Osteoblast (primary cell): ENCODE results near the gene PBX3. TPM values are rescaled to one million over a fixed set of nuclear protein-coding genes. Genes with fewer than 3 reads are reported as not detected.

Experiments used
- DNase-seq: peaks from one replicate; pipeline ENCODE4 v3.0.0; 2011; ENCODE audit warnings: low spot score, mixed read lengths; ENCODE audit not compliant: insufficient read length; ENCODE audit errors: missing footprints
- H2AFZ ChIP-seq: 2 replicates; pipeline ENCODE4 v1.6.0; 2011; ENCODE audit warnings: mild to moderate bottlenecking, low read length
- H3K27ac ChIP-seq: 2 replicates; pipeline ENCODE4 v1.5.1; 2011; ENCODE audit warnings: mild to moderate bottlenecking, low read depth, low read length, moderate library complexity
- H3K27me3 ChIP-seq: 2 replicates; pipeline ENCODE4 v1.6.0; 2012; ENCODE audit warnings: mild to moderate bottlenecking, control low read depth, inconsistent platforms, low read length, moderate library complexity; ENCODE audit not compliant: insufficient read depth
- H3K36me3 ChIP-seq: 2 replicates; pipeline ENCODE4 v1.5.1; 2011; ENCODE audit warnings: mild to moderate bottlenecking, low read length, control low read depth, moderate library complexity; ENCODE audit not compliant: insufficient read depth
- H3K4me1 ChIP-seq: 2 replicates; pipeline ENCODE4 v1.5.1; 2011; ENCODE audit warnings: mild to moderate bottlenecking, low read length, control low read depth, moderate library complexity; ENCODE audit not compliant: insufficient read depth
- H3K4me2 ChIP-seq: 2 replicates; pipeline ENCODE4 v1.6.0; 2011; ENCODE audit warnings: mild to moderate bottlenecking, low read length; ENCODE audit not compliant: insufficient read depth
- H3K4me3 ChIP-seq: fragments of 200-600 bp; sonication (generic); 3 replicates; pipeline ENCODE4 v1.5.1; 2012; ENCODE audit warnings: mild to moderate bottlenecking, low read length, inconsistent platforms; ENCODE audit not compliant: insufficient read depth
- H3K79me2 ChIP-seq: 2 replicates; pipeline ENCODE4 v1.6.0; 2012; ENCODE audit warnings: mild to moderate bottlenecking, low read length, control low read depth, inconsistent platforms; ENCODE audit not compliant: insufficient read depth
- H3K9me3 ChIP-seq: 2 replicates; pipeline ENCODE4 v1.5.1; 2011; ENCODE audit warnings: low read depth, low read length, control low read depth
- H4K20me1 ChIP-seq: 2 replicates; pipeline ENCODE4 v1.6.0; 2012; ENCODE audit warnings: mild to moderate bottlenecking, low read length, control low read depth; ENCODE audit not compliant: insufficient read depth
- total RNA-seq: library from RNA; depleted of rRNA; stranded (reverse); fragments of >200 nt; gene quantifications from 2 replicates; pipeline ENCODE4 v1.2.3, GENCODE V29; 2012
- TF ChIP-seq, protein P1 (sequence below): IDR thresholded peaks from 2 replicates; pipeline ENCODE4 v1.5.1; 2011; ENCODE audit warnings: mild to moderate bottlenecking, low read depth, low read length, moderate library complexity; ENCODE audit errors: extremely low read depth

Gene PBX3
- total RNA-seq, 1 donor = 34.7 TPM

DNA sequence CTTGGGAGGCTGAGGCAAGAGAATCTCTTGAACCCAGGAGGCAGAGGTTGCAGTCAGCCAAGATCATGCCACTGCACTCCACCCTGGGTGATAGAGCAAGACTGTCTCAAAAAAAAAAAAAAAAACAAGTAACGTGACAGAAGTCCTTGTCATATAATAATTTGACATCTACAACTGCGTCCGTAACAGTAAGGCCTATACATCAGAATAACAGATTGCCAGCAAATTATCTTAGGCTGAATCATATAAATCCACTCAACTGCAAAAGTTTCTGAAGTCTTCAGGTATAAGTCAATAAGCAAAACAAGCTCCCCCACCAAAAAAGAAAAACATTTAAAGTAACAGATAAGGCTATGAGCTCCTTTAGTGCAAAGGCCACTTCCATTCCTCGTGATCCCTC is 43.5 kb upstream of the PBX3 start:
- H3K4me2 ChIP-seq = no peak overlapping the region
- H2AFZ ChIP-seq = no peak overlapping the region
- peaks cover 25% of the 10 kb centered on the region for H3K4me1 ChIP-seq
- no peaks in the 10 kb centered on the region for H3K36me3 ChIP-seq
- peaks cover 25% of the 10 kb centered on the region for H4K20me1 ChIP-seq
- TF ChIP-seq, protein P1, sequence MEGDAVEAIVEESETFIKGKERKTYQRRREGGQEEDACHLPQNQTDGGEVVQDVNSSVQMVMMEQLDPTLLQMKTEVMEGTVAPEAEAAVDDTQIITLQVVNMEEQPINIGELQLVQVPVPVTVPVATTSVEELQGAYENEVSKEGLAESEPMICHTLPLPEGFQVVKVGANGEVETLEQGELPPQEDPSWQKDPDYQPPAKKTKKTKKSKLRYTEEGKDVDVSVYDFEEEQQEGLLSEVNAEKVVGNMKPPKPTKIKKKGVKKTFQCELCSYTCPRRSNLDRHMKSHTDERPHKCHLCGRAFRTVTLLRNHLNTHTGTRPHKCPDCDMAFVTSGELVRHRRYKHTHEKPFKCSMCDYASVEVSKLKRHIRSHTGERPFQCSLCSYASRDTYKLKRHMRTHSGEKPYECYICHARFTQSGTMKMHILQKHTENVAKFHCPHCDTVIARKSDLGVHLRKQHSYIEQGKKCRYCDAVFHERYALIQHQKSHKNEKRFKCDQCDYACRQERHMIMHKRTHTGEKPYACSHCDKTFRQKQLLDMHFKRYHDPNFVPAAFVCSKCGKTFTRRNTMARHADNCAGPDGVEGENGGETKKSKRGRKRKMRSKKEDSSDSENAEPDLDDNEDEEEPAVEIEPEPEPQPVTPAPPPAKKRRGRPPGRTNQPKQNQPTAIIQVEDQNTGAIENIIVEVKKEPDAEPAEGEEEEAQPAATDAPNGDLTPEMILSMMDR = no peak
- H3K4me3 ChIP-seq = no peak overlapping the region
- H3K27ac ChIP-seq = no peak overlapping the region
- H3K79me2 ChIP-seq = peaks cover 83% of the 10 kb centered on the region
- H3K9me3 ChIP-seq = no peaks in the 10 kb centered on the region
- no peak for DNase-seq
- no peaks in the 10 kb centered on the region for H3K27me3 ChIP-seq

DNA sequence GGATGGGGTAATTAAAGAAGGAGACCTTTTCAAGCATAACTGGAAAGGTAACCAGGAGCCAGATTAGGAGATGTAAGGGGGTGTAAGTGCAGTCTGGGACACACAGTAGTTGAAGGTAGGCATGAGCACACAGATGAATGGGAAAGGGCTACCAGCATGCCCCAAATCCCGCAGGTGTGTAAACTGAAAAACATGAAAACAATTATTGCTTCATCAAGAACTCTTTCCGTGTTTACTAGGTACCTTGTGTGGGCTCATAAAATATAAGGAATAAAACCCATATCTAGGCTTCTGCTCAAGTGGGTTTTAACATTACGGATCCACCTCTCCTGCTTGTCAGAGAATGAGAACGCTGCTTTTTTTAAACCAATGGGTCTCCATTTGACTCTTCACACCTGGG is 41.3 kb upstream of the PBX3 start:
- H3K27ac ChIP-seq = peak overlapping the region; percentile 76
- TF ChIP-seq, protein P1 = no peak
- no peaks in the 10 kb centered on the region for H3K27me3 ChIP-seq
- H3K4me2 ChIP-seq = peak overlapping the region; percentile 95
- DNase-seq = no peak
- no peak overlapping the region for H2AFZ ChIP-seq
- no peaks in the 10 kb centered on the region for H3K9me3 ChIP-seq
- peaks cover 60% of the 10 kb centered on the region for H3K79me2 ChIP-seq
- peak overlapping the region; percentile 90 for H3K4me3 ChIP-seq
- H3K36me3 ChIP-seq = no peaks in the 10 kb centered on the region
- peaks cover 11% of the 10 kb centered on the region for H4K20me1 ChIP-seq
- peaks cover 23% of the 10 kb centered on the region for H3K4me1 ChIP-seq

DNA sequence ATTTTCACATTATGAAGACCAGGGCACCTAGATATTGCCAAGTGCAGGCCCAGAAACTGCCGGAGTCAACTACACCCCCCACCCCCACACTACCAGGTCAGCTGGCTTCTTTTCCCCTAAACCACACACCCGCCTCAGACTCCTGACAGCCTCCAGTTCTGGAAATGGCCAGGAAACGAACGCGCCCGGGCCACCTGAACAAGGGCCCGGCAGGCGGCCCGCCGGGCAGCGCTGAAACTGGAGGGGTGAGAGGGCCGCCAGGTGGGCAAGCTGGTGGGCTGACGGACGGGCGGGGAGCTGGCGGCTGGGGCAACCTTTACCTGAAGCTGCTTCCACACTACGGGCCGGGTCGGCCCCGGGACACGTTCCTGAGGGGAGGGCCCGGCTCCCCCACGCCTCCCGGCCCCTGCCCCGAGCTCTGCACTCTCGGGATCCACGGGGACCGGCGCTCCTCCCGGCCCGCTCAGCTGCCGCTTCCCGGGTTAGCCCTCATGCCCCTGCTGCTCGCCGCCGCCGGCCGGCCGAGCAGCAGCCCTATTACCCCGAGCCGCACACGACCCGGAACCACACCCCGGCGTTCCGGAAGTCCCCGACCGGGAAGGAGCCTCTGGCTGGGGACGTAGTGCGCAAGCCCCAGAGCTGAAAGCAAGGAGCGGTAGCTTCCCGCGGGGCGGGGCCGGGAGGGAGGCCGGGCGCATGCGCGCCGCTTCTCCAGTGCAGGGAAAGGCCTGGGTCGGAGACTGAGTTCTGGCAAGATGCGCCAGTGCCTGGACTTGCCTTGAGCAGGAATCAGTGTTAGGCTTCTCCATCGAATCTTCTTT is 40.3 kb upstream of the PBX3 start, which contains the start of gene MAPKAP1:
TSS of gene MAPKAP1 (minus strand) at position 558 of the 821 bp plus-strand sequence. CDS start 34,634 bp downstream, outside the sequence.
- Histone ChIP-seq H3K9me3 (no peaks in the 10 kb centered on the region), H3K27me3 (no peaks in the 10 kb centered on the region), H2AFZ (peak within 1 kb of the TSS; percentile 88), H3K27ac (peak within 1 kb of the TSS; percentile 76), H3K36me3 (no peaks in the 10 kb centered on the region), H3K4me2 (peak within 1 kb of the TSS; percentile 95), H4K20me1 (peaks cover 1% of the 10 kb centered on the region), H3K79me2 (peaks cover 51% of the 10 kb centered on the region), H3K4me3 (peak within 1 kb of the TSS; percentile 90), H3K4me1 (peaks cover 13% of the 10 kb centered on the region)
- TF ChIP-seq, protein P1 = no peak
- peak; percentile 99 for DNase-seq

DNA sequence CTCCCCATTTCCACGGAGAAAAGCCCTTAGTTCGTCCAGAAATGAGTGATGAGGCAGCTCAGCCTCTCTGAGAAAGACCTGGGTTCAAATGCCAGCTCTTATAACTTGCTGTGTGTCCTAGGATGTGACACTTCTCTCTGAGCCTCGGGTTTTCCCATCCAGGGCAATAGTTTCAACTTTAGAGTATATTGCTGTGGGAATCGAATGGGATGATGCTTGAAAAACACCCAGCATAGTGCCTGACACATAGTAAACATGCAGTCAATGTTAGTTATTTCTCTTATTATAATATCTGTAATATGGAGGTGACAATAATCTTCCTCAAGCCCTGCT is 39.7 kb upstream of the PBX3 start:
- H3K4me3 ChIP-seq = peak overlapping the region; percentile 90
- no peaks in the 10 kb centered on the region for H3K9me3 ChIP-seq

More for the DNA sequence above, 39.7 kb upstream of the PBX3 start:
- DNase-seq = no peak
- Histone ChIP-seq H3K36me3 (no peaks in the 10 kb centered on the region), H3K4me1 (peaks cover 13% of the 10 kb centered on the region), H4K20me1 (no peaks in the 10 kb centered on the region), H3K79me2 (peaks cover 46% of the 10 kb centered on the region), H3K27ac (peak overlapping the region; percentile 11), H3K27me3 (no peaks in the 10 kb centered on the region), H3K4me2 (peak overlapping the region; percentile 60), H2AFZ (peak overlapping the region; percentile 88)
- TF ChIP-seq, protein P1 = no peak
